DND-41 (cell line): ENCODE measurements around the gene ARRB1.
A peak's percentile ranks its signal among the peaks of the same experiment; 100 is the strongest.

Experiments used
- ATAC-seq: fragments of 200-7000 bp; cut with Tn5 transposase; 3 replicates; pipeline ENCODE4 v1.9.1; 2021; ENCODE audit warnings: low read depth; ENCODE audit not compliant: insufficient read depth
- DNase-seq: peaks from one replicate; pipeline ENCODE4 v3.0.0-alpha.2; 2020
- H2AFZ ChIP-seq: 2 replicates; pipeline ENCODE4 v1.6.0; 2012; ENCODE audit warnings: low read depth, low read length
- H3K27ac ChIP-seq: 2 replicates; pipeline ENCODE4 v1.5.1; 2012; ENCODE audit warnings: low read length, inconsistent platforms
- H3K27me3 ChIP-seq: fragments of 200-600 bp; sonication (generic); 2 replicates; pipeline ENCODE4 v1.6.0; 2012; ENCODE audit warnings: low read length, mild to moderate bottlenecking, inconsistent platforms; ENCODE audit not compliant: insufficient read depth, poor library complexity
- H3K36me3 ChIP-seq: 2 replicates; pipeline ENCODE4 v1.5.1; 2012; ENCODE audit warnings: low read length, inconsistent platforms; ENCODE audit not compliant: insufficient read depth
- H3K4me1 ChIP-seq: 2 replicates; pipeline ENCODE4 v1.5.1; 2012; ENCODE audit warnings: mild to moderate bottlenecking, low read length; ENCODE audit not compliant: insufficient read depth
- H3K4me2 ChIP-seq: 2 replicates; pipeline ENCODE4 v1.6.0; 2012; ENCODE audit warnings: mild to moderate bottlenecking, moderate library complexity, low read length, inconsistent platforms; ENCODE audit not compliant: insufficient read depth
- H3K4me3 ChIP-seq, 2 experiments: fragments of 200-600 bp in 1 of 2; shearing (Covaris generic) in 1 of 2; 2 replicates each; pipeline ENCODE4 v1.5.1; 2012 to 2016; ENCODE audit warnings: inconsistent platforms in 2 of 2, low read length in 2 of 2, mild to moderate bottlenecking in 2 of 2, low read depth in 1 of 2, moderate library complexity in 1 of 2
- H3K79me2 ChIP-seq: 2 replicates; pipeline ENCODE4 v1.6.0; 2012; ENCODE audit warnings: low read length, inconsistent platforms; ENCODE audit not compliant: insufficient read depth
- H3K9ac ChIP-seq: 2 replicates; pipeline ENCODE4 v1.6.0; 2012; ENCODE audit warnings: low read depth, mild to moderate bottlenecking, inconsistent platforms, low read length, moderate library complexity
- H3K9me3 ChIP-seq: 2 replicates; pipeline ENCODE4 v1.5.1; 2012; ENCODE audit warnings: low read length, moderate library complexity, mild to moderate bottlenecking, inconsistent platforms; ENCODE audit not compliant: insufficient read depth, severe bottlenecking
- H4K20me1 ChIP-seq: 2 replicates; pipeline ENCODE4 v1.6.0; 2012; ENCODE audit warnings: low read length; ENCODE audit not compliant: insufficient read depth
- EZH2 ChIP-seq: IDR thresholded peaks from 3 replicates; pipeline ENCODE4 v1.6.1; 2012; ENCODE audit warnings: borderline replicate concordance, low read depth, mild to moderate bottlenecking, moderate library complexity, low read length, inconsistent platforms; ENCODE audit not compliant: severe bottlenecking
- TF ChIP-seq, protein P1 (sequence below): IDR thresholded peaks from 2 replicates; pipeline ENCODE4 v1.5.1; 2012; ENCODE audit warnings: borderline replicate concordance, low read length, moderate library complexity, mild to moderate bottlenecking; ENCODE audit not compliant: poor library complexity, severe bottlenecking; ENCODE audit errors: extremely low read depth

The ARRB1 gene

DNA sequence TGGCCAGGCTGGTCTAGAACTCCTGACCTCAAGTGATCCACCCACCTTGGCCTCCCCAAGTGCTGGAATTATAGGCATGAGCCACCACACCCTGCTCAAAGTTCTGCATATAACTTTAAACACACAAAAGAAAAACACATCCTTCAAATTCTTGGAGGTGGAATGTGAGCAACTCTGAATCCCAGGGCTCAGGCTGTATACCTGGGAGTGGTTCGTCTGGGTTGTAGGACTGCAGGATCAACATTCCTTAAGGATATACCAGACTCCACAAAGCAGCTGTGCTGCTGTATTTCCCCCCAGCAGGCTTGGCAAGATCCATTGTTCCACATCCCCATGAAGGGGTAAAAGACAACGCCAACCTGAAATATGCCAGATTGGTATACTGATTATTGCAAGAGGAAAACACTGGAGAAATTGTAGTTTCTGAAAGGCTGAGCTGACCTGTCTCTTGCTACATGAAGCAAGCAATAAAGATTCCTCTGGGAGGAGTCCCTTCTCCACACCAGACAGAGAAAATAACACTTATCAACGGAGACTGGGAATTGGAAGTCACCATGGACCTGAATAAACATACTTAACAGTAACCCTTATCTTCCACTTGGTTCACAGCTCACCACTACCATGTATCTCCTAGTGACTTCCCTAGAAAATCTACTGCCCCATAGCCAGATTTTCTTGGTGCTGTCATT, 35.6 kb upstream of the ARRB1 start:
- H3K27ac ChIP-seq: no peak overlapping the region
- no peaks in the 10 kb centered on the region for H3K9me3 ChIP-seq
- peaks cover 11% of the 10 kb centered on the region for H3K4me1 ChIP-seq
- H3K36me3 ChIP-seq: no peaks in the 10 kb centered on the region
- TF ChIP-seq, protein P1, sequence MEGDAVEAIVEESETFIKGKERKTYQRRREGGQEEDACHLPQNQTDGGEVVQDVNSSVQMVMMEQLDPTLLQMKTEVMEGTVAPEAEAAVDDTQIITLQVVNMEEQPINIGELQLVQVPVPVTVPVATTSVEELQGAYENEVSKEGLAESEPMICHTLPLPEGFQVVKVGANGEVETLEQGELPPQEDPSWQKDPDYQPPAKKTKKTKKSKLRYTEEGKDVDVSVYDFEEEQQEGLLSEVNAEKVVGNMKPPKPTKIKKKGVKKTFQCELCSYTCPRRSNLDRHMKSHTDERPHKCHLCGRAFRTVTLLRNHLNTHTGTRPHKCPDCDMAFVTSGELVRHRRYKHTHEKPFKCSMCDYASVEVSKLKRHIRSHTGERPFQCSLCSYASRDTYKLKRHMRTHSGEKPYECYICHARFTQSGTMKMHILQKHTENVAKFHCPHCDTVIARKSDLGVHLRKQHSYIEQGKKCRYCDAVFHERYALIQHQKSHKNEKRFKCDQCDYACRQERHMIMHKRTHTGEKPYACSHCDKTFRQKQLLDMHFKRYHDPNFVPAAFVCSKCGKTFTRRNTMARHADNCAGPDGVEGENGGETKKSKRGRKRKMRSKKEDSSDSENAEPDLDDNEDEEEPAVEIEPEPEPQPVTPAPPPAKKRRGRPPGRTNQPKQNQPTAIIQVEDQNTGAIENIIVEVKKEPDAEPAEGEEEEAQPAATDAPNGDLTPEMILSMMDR: no peak
- no peak for TF ChIP-seq EZH2
- H3K4me3 ChIP-seq: no peak overlapping the region
- no peak overlapping the region for H2AFZ ChIP-seq
- DNase-seq (no peak), ATAC-seq (no peak)
- no peak overlapping the region for H3K9ac ChIP-seq
- no peak overlapping the region for H3K4me2 ChIP-seq
- no peaks in the 10 kb centered on the region for H4K20me1 ChIP-seq
- H3K79me2 ChIP-seq: no peaks in the 10 kb centered on the region
- no peaks in the 10 kb centered on the region for H3K27me3 ChIP-seq

DNA sequence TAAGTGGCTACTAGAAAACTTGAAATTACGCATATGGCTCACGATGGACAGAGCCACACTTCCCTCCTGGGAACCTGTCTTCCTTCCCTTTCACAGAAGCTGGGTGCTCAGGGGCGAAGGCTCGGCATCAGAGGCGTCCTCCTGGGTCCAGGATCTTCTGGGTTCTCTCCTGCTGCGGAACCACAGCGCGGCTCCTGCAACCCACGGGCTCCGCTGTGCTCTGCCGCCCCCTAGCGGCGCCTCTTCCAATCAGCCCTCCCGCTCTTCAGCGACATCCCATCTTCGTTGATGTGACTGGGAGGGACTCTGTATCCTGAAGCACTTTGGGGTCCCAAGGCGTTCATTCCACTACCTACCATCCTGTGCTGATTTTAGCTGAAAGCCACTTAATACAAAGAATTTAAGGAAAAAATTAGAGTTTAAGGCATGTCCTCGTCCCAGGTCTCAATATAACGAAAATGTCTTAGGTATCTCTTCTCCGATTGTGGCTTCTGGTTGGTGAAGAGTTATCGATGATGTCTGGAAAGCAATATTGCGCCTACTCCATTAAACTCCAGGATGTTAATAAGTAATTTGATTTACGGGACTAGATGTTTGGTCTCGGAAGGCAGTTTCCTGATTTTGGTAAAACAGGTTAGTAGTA, 33.1 kb upstream of the ARRB1 start:
- H3K27ac ChIP-seq: peak overlapping the region; percentile 50
- peak; percentile 79 for DNase-seq
- H3K9me3 ChIP-seq: no peaks in the 10 kb centered on the region
- H3K4me1 ChIP-seq: peaks cover 11% of the 10 kb centered on the region
- peak overlapping the region; percentile 84 for H2AFZ ChIP-seq
- TF ChIP-seq, protein P1: peak; percentile 98
- TF ChIP-seq EZH2: no peak
- ATAC-seq: peak; percentile 94
- no peaks in the 10 kb centered on the region for H3K27me3 ChIP-seq
- H3K9ac ChIP-seq: peak overlapping the region; percentile 30; the same call in 1 of the 2 replicates
- no peaks in the 10 kb centered on the region for H3K79me2 ChIP-seq
- H3K4me3 ChIP-seq: peak overlapping the region in 1 of 2 experiments; percentile 27; a peak in 1 of 4 replicates
- peak overlapping the region; percentile 59 for H3K4me2 ChIP-seq
- H3K36me3 ChIP-seq: no peaks in the 10 kb centered on the region
- no peaks in the 10 kb centered on the region for H4K20me1 ChIP-seq

GRCh38 chr11:75383246-75383645, 31.8 kb upstream of the ARRB1 start:
- DNase-seq (no peak), ATAC-seq (no peak)
- H3K4me2 ChIP-seq: no peak overlapping the region
- H3K27me3 ChIP-seq: no peaks in the 10 kb centered on the region
- no peak overlapping the region for H3K27ac ChIP-seq
- H4K20me1 ChIP-seq: no peaks in the 10 kb centered on the region
- H3K36me3 ChIP-seq: no peaks in the 10 kb centered on the region
- no peak overlapping the region for H3K9ac ChIP-seq
- no peaks in the 10 kb centered on the region for H3K9me3 ChIP-seq
- no peak overlapping the region for H3K4me3 ChIP-seq
- no peak for TF ChIP-seq EZH2
- TF ChIP-seq, protein P1: no peak
- H2AFZ ChIP-seq: no peak overlapping the region
- peaks cover 8% of the 10 kb centered on the region for H3K4me1 ChIP-seq
- H3K79me2 ChIP-seq: no peaks in the 10 kb centered on the region
